ENCODE measurements around the gene OSBPL8.

Gene OSBPL8

GRCh38 chr12:76508128-76508980 lies 51.2 kb downstream of the OSBPL8 start:
- no peak for TF ChIP-seq EZH2 (IDR thresholded peaks at IDR 0.05; ENCODE audit: borderline replicate concordance, low read length)
- no peak for TF ChIP-seq CTCF (IDR thresholded peaks at IDR 0.05; ENCODE audit: low read length)
- Histone ChIP-seq H3K4me1 (ENCODE audit: insufficient read depth, low read length, severe bottlenecking) (peaks cover 13% of the 10 kb centered on the region), H3K36me3 (ENCODE audit: insufficient read depth, low read length) (no peaks in the 10 kb centered on the region; the same call in none of the 2 replicates), H3K4me3 (ENCODE audit: low read depth, low read length, poor library complexity, severe bottlenecking) (no peak overlapping the region), H3K9me3 (ENCODE audit: low read length) (peaks cover 10% of the 10 kb centered on the region), H3K4me2 (ENCODE audit: low read length) (no peak overlapping the region), H2AFZ (ENCODE audit: low read length) (no peak overlapping the region), H3K9ac (ENCODE audit: low read length) (no peak overlapping the region), H4K20me1 (ENCODE audit: insufficient read depth, low read length) (no peaks in the 10 kb centered on the region), H3K27ac (ENCODE audit: low read depth, low read length, poor library complexity, severe bottlenecking) (no peak overlapping the region), H3K9me2 (ENCODE audit: low read depth, low read length) (no peaks in the 10 kb centered on the region), H3K27me3 (ENCODE audit: insufficient read depth, low read length) (no peaks in the 10 kb centered on the region), H3K79me2 (ENCODE audit: insufficient read depth, low read length) (no peaks in the 10 kb centered on the region), H3F3A (ENCODE audit: insufficient read depth, low read length) (no peaks in the 10 kb centered on the region)

- no peak overlapping the region for H3K4me3 ChIP-seq (ENCODE audit: low read depth, low read length, poor library complexity, severe bottlenecking)
- H4K20me1 ChIP-seq (ENCODE audit: insufficient read depth, low read length): no peaks in the 10 kb centered on the region
- peaks cover 3% of the 10 kb centered on the region; the same call in 1 of the 2 replicates for H3K9me3 ChIP-seq (ENCODE audit: low read length)
- H3K9me2 ChIP-seq (ENCODE audit: low read depth, low read length): no peaks in the 10 kb centered on the region
- H3K36me3 ChIP-seq (ENCODE audit: insufficient read depth, low read length): no peaks in the 10 kb centered on the region; the same call in none of the 2 replicates
- H3K27me3 ChIP-seq (ENCODE audit: insufficient read depth, low read length): no peaks in the 10 kb centered on the region
- no peak overlapping the region for H3K9ac ChIP-seq (ENCODE audit: low read length)
- H3F3A ChIP-seq (ENCODE audit: insufficient read depth, low read length): no peaks in the 10 kb centered on the region
- no peak overlapping the region for H3K4me2 ChIP-seq (ENCODE audit: low read length)
- H3K79me2 ChIP-seq (ENCODE audit: insufficient read depth, low read length): no peaks in the 10 kb centered on the region
- TF ChIP-seq EZH2 (IDR thresholded peaks at IDR 0.05; ENCODE audit: borderline replicate concordance, low read length) (no peak), CTCF (IDR thresholded peaks at IDR 0.05; ENCODE audit: low read length) (no peak)
- H3K27ac ChIP-seq (ENCODE audit: low read depth, low read length, poor library complexity, severe bottlenecking): no peak overlapping the region
- H2AFZ ChIP-seq (ENCODE audit: low read length): no peak overlapping the region
- peaks cover 4% of the 10 kb centered on the region for H3K4me1 ChIP-seq (ENCODE audit: insufficient read depth, low read length, severe bottlenecking)
These were observed 53.4 kb downstream of the OSBPL8 start for GRCh38 chr12:76506149-76506548.

- H3K9ac ChIP-seq (ENCODE audit: low read length): no peak overlapping the region
- H3K36me3 ChIP-seq (ENCODE audit: insufficient read depth, low read length): no peaks in the 10 kb centered on the region; the same call in 1 of the 2 replicates
- no peak overlapping the region for H3K4me3 ChIP-seq (ENCODE audit: low read depth, low read length, poor library complexity, severe bottlenecking)
- H3K4me2 ChIP-seq (ENCODE audit: low read length): no peak overlapping the region
- no peaks in the 10 kb centered on the region for H3K79me2 ChIP-seq (ENCODE audit: insufficient read depth, low read length)
- no peaks in the 10 kb centered on the region for H3K27me3 ChIP-seq (ENCODE audit: insufficient read depth, low read length)
- H2AFZ ChIP-seq (ENCODE audit: low read length): no peak overlapping the region
- H3K4me1 ChIP-seq (ENCODE audit: insufficient read depth, low read length, severe bottlenecking): no peaks in the 10 kb centered on the region
- TF ChIP-seq EZH2 (IDR thresholded peaks at IDR 0.05; ENCODE audit: borderline replicate concordance, low read length) (no peak), CTCF (IDR thresholded peaks at IDR 0.05; ENCODE audit: low read length) (no peak)
- no peaks in the 10 kb centered on the region for H3F3A ChIP-seq (ENCODE audit: insufficient read depth, low read length)
- H3K9me2 ChIP-seq (ENCODE audit: low read depth, low read length): no peaks in the 10 kb centered on the region
- peaks cover under 1% of the 10 kb centered on the region; the same call in 1 of the 2 replicates for H3K9me3 ChIP-seq (ENCODE audit: low read length)
- no peaks in the 10 kb centered on the region for H4K20me1 ChIP-seq (ENCODE audit: insufficient read depth, low read length)
- H3K27ac ChIP-seq (ENCODE audit: low read depth, low read length, poor library complexity, severe bottlenecking): no peak overlapping the region
These were observed 54.5 kb downstream of the OSBPL8 start for GRCh38 chr12:76505050-76505449.
